Smooth muscle cell of the brain vasculature (primary cell): ENCODE data around the gene PPP3CB.

Source experiments
- DNase-seq: peaks from one replicate; pipeline ENCODE4 v3.0.0-alpha.2; 2012; ENCODE audit warnings: low read depth, low spot score

PPP3CB gene

DNA sequence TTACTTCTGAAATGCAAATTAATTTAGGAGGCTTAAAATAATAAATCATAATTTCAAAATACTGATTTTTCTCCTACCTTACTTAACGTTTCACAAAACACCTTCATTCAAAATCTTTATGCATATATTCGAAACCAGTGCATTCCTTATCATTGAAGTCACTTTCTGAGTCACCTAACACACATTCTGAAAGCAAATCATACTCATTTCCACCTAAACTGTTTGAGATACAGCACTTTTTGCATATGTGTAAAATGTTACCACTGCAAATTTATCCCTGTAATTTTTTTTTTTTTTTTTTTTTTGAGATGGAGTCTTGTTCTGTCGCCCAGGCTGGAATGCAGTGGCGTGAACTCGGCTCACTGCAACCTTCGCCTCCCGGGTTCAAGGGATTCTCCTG, 15.7 kb downstream of the PPP3CB start:
- no peak for DNase-seq

DNA sequence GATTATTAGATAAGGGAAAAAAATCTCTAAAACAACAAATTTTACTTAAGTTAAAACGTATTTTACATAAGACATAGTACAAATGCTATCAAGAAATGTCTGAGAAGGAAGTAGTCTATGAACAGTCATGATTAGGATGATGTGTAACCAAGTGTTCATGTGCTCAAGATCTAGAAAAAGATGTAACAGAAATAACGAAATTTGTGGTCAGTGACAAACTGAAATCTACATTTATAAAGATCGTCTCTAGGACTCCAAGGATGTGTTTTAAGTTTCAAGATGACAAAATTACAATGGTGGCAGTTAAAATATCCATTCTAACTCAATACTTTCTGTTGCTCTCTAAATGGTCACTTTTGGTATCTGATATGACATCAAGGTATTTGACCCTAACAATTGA, 17.2 kb downstream of the PPP3CB start:
- DNase-seq, result no peak

DNA sequence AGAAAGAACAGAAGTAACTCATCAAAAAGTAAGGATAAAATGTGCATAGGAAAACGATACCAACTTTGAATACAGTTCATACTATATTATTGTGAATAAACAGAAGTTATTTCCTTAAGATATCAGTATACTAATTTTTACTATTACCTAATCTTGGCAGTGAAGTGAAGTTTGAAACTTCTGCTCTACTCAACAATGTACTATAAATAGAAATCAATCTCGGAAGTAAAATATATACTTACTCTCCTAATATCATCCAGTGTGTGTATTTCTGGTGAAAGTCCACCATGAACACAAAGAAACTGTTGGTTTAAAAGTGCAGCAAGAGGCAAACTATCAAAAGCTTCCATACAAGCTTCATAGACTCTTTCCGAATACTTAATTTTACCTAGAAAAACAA, 24.6 kb downstream of the PPP3CB start:
- no peak for DNase-seq

DNA sequence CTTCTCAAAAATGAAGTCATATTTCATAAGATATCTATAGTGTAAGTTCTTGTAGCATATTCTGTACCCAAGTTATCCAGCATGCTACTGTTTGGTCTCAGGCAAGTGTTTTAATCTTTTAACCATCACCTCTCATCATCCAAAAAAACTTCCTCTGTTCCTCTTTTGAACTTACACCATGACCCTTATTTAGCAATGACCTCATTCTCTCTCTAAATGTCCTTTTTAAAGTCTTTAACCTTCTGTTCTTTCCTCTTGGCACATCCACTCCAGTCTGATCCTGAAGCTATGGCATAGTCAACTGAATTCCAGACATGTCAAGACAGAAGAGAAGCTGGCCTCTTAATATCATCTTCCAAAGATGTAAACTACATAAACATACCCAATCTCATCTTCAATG, 26.2 kb downstream of the PPP3CB start:
- DNase-seq, result no peak

DNA sequence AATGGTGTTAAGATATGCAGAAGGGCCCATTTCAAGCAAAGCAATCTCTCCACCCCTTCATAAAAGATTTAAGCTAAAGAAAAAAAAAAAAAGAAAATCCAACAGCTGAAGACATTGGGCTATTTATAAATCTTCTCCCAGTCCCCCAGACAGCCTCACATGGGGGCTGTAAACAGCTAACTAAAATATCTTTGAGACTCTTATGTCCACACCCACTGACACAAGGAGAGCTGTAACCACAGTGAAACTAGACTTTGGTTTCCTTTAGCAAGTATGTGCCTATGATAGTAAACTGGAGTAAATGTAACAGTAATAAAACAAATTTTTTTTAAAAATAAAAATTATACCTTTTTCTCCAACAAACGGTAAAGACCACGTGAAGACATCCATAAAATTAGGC, 28.6 kb downstream of the PPP3CB start:
- no peak for DNase-seq

DNA sequence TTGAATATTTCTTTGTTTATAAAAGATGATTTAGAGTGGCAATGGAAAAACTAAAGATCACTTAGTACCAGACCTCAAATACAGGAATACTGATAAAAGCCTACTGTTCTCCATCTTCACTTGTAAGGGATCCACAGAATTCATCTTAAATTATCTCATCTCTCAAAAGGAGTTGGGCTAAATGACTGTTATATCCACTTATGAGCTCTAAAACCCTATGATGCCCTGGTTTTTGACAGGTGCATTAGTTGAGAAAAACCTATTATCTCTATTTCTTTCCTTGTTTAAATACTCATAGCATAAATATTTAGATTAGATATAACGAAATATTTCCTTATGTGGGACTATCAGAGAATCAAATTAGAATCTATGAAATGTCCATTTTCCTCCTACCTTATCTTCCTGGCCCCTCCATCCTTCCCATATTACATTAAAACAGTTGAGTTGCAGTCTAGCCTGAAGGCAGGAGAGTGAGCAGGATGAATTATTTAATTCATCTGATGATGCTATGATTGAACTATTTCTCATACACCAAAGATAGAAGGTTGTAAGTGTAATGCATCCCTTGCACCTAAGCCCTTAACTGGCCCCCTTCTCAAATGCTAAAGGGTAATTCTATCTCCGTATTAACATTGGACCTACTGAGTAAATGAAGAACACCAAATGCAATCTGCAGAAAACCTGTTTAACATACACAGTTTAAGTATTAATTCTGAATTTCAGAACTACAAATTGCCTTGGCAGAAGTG, 29.7 kb downstream of the PPP3CB start:
- no peak for DNase-seq

DNA sequence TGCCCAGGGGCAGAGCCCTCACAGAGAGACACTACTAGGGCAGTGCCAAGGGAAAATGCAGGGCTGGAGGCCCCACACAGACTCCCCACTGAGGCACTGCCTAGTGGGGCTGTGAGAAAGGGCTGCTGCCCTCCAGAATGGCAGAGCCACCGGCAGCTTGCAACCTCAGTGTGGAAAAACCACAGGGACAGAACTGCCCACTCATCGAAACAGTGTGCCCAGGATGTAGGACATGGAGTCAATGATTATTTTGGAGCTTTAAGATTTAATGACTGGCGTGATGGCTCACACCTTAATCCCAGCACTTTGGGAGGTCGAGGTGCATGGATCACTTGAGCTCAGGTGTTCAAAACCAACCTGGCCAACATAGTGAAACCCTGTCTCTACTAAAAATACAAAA, 34.9 kb downstream of the PPP3CB start:
- no peak for DNase-seq

DNA sequence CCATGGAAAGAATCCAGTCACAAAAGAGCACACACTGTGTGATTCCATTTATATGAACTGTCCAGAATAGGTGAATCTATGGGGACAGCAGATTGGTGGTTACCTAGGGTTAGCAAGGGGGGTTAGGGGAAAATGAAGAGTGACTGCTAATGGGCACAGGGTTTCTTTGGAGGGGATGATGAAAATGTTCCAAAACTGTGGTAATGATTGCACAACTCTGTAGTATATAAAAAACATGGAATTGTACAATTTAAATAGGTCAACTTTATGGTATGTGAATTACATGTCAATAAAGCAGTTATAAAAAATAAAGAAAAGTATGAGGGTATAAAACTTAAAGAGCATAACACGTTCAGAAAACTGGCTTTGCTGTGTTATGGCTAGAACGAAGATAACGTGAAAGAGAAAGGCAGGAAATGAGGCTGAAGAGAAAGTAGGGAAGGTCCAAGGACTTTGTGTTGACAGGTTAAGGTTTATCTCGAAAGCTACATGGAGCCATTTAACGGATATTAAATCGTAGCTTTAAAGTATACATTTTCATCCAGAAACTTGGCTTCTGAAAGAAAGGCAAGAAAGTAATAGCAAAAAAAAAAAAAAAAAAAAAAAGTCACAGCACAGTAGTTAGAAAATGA, 36.0 kb downstream of the PPP3CB start:
- DNase-seq, result no peak

DNA sequence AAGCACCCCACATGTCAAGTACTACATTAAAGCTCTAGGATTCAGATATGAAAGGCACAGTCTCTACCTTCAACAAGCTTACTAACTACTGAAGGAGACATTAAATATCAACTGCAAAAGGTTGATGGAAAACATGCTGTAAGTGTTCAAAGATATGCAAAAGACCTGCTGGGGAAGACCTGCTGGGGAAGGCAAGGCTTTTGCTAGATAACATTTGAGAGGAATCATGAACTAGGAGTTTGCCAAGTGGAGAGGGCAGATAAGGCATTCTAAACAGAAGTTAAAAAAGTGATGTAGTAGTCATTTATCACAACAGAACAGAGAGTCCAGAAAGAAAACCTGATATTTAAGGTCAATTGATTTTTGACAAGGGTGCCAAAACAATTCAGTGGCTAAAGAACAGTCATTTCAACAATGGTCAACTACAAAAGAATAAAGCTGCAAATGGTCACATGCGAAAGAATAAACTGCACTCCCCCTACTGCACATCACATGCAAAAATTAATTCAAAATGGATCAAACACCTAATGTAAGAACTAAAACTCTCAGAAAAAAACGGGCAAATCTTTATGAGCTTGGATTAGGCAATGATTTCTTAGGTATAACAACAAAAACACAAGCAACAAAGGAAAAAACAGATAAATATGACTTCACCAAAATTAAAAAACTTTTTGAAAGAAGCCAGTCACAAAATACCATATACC, 39.5 kb downstream of the PPP3CB start:
- no peak for DNase-seq

DNA sequence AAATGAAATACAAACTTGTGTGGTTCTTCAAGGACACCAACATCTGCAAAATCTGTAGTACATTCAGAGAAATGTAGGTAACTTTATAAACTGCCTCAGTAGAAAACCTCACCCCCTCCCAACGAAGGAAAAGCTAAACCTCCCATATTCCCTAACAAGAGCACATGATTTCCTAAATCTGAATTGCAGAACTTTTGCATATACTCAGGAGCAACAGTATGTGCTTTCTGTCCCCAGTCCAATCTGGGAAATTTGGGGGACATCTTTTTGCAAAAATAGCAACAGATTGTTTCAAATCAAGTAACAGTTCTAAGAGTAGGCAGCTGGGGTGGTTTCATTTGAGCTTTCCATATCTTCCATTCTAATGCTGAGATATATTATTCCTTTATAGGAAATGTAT, 46.7 kb downstream of the PPP3CB start:
- DNase-seq, result no peak

DNA sequence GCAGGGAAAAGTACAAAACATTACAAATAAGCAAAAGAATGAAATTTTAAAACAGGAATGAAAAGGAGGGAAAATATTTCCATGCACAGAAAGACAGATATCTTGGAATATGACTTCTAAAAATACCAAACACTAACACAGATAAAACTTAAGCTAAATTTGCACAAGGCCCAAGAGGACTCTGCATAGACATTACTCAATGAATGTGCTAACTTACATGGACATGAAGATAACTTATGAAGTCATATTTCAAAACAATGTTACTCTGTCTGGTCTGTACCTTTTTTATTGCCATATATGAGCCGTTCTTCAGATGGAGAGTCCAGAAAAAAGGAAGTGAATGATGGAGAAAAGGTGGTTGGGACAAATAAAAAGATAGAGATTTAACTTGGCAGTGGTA, 47.4 kb downstream of the PPP3CB start:
- no peak for DNase-seq

DNA sequence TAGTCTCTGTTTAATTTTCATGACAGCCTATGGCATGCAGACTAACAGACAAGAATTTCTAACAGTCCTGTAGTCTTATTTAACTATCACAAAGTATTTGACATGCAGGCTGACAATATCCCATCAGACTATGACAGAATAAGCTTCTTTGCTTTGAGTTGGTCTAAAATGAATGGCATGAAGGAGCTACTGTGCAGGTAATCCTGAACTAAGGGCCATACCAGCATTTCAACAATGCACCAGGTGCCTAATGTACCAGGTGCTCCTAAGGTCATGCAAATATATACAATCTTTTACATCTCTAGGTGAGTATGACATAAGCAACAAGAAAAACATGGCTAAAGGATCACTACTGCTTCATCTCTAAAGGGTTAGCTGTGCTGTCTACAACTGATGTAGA, 48.9 kb downstream of the PPP3CB start:
- DNase-seq, result no peak

DNA sequence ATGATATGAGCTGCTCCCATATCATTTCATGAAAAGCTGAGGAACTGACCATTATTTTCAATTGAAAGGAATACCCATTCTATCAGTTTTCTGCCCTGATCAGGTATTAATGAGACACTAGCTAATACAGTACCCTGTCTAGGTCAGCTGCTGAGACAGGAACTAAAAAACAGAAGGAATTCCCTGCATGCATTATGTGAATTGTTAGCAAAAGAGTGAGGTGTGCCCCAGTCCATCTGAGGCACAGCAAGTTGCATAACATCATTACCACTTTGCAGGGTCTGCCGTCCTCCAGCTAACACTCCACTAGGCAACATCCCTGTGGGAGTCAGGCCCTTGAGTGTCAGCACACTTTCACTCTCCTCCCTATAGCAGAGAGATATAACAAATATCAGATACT, 51.4 kb downstream of the PPP3CB start:
- no peak for DNase-seq

DNA sequence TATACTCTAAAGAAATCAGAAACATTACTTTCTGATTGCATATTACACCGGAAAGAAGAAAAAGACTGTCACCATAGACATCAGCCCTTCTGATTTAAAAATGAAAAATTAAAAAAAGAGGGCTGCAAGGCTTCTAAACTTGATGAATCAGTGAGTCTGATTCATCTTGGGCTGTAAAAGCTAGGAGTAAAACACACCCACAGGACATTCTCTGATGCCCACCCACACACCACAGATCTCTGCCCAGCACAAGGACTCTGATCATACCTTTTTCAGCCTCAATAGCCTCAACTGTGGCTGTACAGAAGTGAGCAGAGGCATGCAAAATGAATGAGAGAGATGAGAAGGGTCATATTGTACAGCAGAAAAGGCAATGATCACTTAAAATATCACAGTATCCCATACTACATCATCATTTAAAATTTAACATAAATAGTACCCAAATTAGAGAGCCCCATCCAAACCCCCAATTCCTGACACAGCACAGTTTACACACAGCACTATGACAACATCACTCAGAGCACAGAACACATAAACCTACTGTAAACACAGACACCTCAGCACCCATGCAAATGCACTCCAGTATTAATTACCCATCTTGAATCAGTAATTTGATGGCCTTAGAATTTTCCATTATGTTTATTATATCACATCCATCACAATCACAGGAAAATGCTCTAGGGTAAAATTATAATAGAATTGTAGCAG, 56.1 kb downstream of the PPP3CB start:
- DNase-seq, result no peak

DNA sequence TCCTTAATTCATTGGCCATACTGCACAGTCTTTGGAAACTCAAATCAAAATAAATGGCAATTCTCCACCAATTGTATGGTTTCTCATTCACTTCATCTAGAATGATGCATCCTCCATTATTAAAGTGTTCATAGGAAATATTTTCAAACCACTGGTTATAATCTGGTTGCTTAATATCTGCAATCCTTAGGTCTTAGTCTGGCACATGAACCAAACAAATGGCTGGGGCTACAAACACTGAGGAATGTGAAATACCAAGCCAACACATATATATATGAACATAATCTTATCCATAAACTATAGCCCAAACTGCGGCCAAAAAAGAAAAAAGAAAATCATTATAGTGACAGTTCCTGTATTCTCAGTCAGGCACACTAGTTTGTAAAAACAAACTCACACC, 56.8 kb downstream of the PPP3CB start:
- DNase-seq, result no peak

DNA sequence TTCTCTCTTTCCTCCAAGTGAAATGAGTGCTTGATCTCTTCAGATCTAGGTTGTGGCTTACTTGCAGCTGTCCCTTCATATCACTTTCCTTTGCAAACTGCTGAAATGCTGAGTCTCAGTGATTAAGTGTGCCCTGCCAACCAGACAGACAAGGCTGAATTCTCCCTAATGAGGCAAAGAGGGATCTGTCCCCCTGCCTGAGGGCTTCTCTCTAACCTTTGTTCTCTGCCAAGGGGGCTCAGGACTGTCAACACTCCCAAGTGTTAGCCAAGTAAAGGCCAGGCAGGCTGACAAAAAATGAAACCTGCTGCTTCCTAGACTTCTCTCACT, 62.3 kb downstream of the PPP3CB start, which contains the start of gene MSS51:
MSS51 (minus strand) TSS at position 24 of the 330 bp plus-strand sequence. CDS start 5,277 bp downstream, outside the sequence.
- no peak for DNase-seq

DNA sequence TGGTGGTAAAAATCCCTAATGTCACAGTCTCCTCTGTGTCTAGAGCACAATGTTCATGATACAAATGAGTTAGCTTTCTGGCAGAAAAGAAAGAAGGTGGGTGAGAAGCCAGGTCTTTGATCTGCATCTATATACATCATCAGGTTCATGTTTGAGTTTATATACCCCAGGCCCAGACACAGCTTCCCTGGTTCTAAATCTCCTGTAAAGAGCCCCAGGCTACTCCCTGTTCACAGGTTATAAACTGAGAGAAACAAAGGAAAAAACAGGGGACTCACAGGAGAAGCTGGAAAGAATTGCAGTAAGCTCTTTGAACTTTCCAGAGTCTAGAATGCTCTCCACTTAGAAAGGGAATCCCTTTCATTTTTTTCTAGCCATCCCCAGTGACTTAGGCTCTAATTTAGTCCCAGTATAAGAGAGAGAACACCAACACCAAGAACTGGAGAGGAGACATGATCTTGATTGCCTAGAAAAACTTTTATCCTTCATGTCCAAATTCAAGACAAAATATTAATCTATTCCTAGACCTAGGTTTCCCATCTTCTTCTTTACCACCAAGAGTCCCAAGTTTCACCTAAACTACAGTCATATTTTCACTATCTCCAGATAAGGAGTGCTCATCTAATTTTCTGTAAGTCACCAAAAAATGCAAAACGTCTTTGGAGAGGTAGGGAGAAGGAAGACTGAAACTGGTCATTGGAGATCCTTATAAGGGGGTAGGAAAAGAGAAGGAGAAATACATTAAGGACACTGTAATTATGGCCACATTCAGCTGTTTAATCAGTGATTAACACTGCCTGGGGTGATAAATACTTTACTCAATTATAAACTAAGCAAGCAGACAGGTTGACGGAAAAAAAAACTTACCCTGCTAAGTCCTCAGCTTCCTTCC, 62.9 kb downstream of the PPP3CB start:
- no peak for DNase-seq

DNA sequence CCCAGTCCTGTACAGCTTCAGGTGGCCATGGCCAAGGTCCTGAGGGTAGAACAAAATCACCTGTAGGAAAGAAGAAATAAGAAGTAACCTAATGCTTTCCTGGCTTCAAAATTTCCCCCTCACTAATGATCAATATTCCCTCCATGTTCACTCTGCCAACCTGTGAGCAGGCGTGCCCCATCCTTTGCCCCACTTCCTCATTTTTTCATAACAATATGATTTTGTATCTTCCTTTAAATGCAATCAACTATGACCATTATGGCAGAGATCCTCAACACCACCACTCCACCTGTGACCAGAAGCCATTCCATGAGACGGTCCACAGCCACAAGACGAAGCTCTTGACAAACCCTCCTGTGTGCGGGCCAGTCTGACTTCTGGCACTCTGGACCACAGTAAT, 69.5 kb downstream of the PPP3CB start:
- DNase-seq, result no peak

DNA sequence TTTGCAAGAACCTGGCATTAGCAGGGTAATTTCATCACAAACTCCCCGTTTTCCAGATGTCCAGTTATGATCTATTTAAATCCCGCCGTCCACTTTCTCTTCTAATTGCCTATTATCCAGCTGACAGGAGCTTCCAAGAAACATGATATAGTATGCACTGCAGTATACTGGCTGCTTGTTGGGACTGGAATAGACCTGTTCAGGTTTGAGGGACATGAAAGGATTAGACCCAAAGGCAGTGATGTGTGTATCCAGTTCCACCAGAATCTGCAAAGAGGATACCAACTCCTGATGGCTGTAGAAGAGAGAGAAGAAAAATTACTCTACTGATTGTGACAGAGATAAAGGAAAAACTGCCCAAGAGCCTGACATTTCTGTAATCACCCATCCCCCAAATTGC, 71.3 kb downstream of the PPP3CB start:
- DNase-seq, result no peak

DNA sequence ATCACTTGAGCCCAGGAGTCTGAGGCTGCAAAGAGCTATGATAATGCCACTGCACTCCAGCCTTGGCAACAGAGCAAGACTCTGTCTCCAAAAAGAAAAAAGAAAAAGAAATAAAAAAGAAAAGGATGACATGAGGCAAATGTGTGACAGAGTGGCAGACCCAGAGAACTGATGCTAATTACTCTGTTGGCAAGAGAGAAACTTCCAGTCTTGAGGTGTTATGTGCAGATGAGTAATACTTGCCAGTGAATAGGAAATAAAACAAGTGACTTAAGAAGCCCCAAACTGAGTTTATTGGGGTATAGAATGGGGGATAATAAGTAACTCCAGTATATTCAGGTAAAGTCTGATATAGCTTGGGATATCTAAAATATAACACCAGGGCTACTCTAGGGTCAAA, 72.5 kb downstream of the PPP3CB start:
- no peak for DNase-seq

DNA sequence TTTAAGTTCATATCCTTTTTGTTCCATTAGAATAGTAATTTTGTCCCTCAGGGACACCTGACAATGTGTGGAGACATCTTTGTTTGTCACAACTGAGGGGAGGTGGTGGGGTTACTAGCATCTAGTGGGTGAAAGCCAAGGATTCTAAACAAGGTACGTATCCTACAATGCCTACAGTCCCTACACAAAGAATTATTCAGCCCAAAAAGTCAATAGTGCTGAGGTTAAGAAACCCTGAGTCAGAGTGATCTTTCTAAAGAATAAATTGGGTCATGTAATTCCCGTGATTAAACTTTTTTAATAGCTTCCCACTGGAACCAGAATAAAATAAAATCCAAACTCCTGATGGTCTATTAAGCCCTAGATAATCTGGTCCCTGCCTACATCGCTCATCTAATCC, 79.3 kb downstream of the PPP3CB start:
- no peak for DNase-seq
